HCT116 (cell line): ENCODE results near the gene PCDH9. TPM values are rescaled to one million over a fixed set of nuclear protein-coding genes. Genes with fewer than 3 reads are reported as not detected.

ENCODE experiments used
- ATAC-seq: fragments of 200-7000 bp; cut with Tn5 transposase; 2 replicates; pipeline ENCODE4 v1.9.1; 2020; ENCODE audit warnings: mild to moderate bottlenecking, moderate library complexity
- BruUV-seq: library from RNA; stranded (reverse); fragments of 400-500 nt; replicated peaks from 2 replicates; lab custom pipeline; 2021; lab: Mats Ljungman, UMichigan
- CTCF ChIA-PET: fragments of 300-600 bp; sonication (Branson Sonifier 250); formaldehyde crosslinking; loops from one replicate; lab custom pipeline; 2021; ENCODE audit warnings: antibody characterized with exemption; lab: Charles Lee
- POLR2A ChIA-PET: fragments of 300-600, 350-600 bp; sonication (Branson Sonifier 250); formaldehyde crosslinking; loops from one replicate; lab custom pipeline; 2021; ENCODE audit warnings: antibody characterized with exemption; lab: Charles Lee
- RAD21 ChIA-PET, 2 experiments: fragments of 300-600 bp; sonication (Branson Sonifier 250); formaldehyde crosslinking; loops; one replicate each; lab custom pipeline; 2023; ENCODE audit warnings: low total read pairs in 2 of 2; ENCODE audit not compliant: uncharacterized antibody in 2 of 2, unreplicated experiment in 2 of 2, low non-redundant PET in 1 of 2; lab: Charles Lee
- DNase-seq: peaks from one replicate; pipeline ENCODE4 v3.0.0-alpha.2; 2010; ENCODE audit warnings: low read depth, low spot score
- H2AFZ ChIP-seq: fragments of 200-600 bp; shearing (Covaris generic), sonication (generic); 2 replicates; pipeline ENCODE4 v1.6.1; 2017; ENCODE audit warnings: low read depth, mixed run types, mixed read lengths, antibody characterized with exemption, low read length; ENCODE audit not compliant: poor library complexity, severe bottlenecking
- H3K27ac ChIP-seq: 2 replicates; pipeline ENCODE4 v1.5.1; 2012; ENCODE audit warnings: low read depth, low read length
- H3K27me3 ChIP-seq: fragments of 200-600 bp; sonication (generic); 2 replicates; pipeline ENCODE4 v1.6.1; 2016; ENCODE audit warnings: mixed run types, low read length, mixed read lengths; ENCODE audit not compliant: insufficient read depth
- H3K36me3 ChIP-seq, 2 experiments: fragments of 200-500 bp in 1 of 2; fragments of 200-600 bp in 1 of 2; sonication (Bioruptor generic) in 1 of 2; sonication (generic) in 1 of 2; 2 replicates each; pipeline versions ENCODE4 v1.5.1 to v1.6.1; 2014 to 2016; ENCODE audit warnings: low read length in 2 of 2, inconsistent platforms in 1 of 2, mixed read lengths in 1 of 2, mixed run types in 1 of 2; ENCODE audit not compliant: insufficient read depth in 2 of 2, control insufficient read depth in 1 of 2
- H3K4me1 ChIP-seq, 2 experiments: fragments of 200-600 bp in 1 of 2; sonication (generic) in 1 of 2; 2 replicates each; pipeline versions ENCODE4 v1.5.1 to v1.6.1; 2012 to 2017; ENCODE audit warnings: low read length in 2 of 2, inconsistent platforms in 1 of 2, mild to moderate bottlenecking in 1 of 2, mixed read lengths in 1 of 2, mixed run types in 1 of 2, moderate library complexity in 1 of 2; ENCODE audit not compliant: insufficient read depth in 2 of 2, control insufficient read depth in 1 of 2
- H3K4me2 ChIP-seq: fragments of 200-600 bp; sonication (generic); 2 replicates; pipeline ENCODE4 v1.6.1; 2017; ENCODE audit warnings: mixed run types, low read length, mixed read lengths
- H3K4me3 ChIP-seq, 2 experiments: fragments of 200-600 bp in 1 of 2; sonication (generic) in 1 of 2; replicated peaks in 1 of 2; 2 replicates each; pipeline ENCODE4 v1.5.1; 2011 to 2016; ENCODE audit warnings: low read length in 2 of 2, control low read depth in 1 of 2, low read depth in 1 of 2, mild to moderate bottlenecking in 1 of 2, mixed read lengths in 1 of 2, mixed run types in 1 of 2
- H3K79me2 ChIP-seq: fragments of 200-600 bp; sonication (generic); 2 replicates; pipeline ENCODE4 v1.6.1; 2017; ENCODE audit warnings: mild to moderate bottlenecking, mixed run types, low read length, moderate library complexity, mixed read lengths; ENCODE audit not compliant: insufficient read depth
- H3K9ac ChIP-seq: fragments of 200-600 bp; sonication (generic); 2 replicates; pipeline ENCODE4 v1.6.1; 2016; ENCODE audit warnings: low read length, mixed read lengths
- H3K9me2 ChIP-seq: fragments of 200-600 bp; sonication (generic), shearing (Covaris generic); 2 replicates; pipeline ENCODE4 v1.6.1; 2017; ENCODE audit warnings: mixed run types, mild to moderate bottlenecking, moderate library complexity; ENCODE audit not compliant: insufficient read depth
- H3K9me3 ChIP-seq, 2 experiments: fragments of 200-500 bp in 1 of 2; fragments of 200-600 bp in 1 of 2; sonication (Bioruptor generic) in 1 of 2; sonication (generic) in 1 of 2; 2 replicates each; pipeline ENCODE4 v1.6.1; 2014 to 2017; ENCODE audit warnings: low read length in 2 of 2, mixed read lengths in 2 of 2, inconsistent platforms in 1 of 2, low read depth in 1 of 2, mild to moderate bottlenecking in 1 of 2, mixed run types in 1 of 2, moderate library complexity in 1 of 2; ENCODE audit not compliant: control insufficient read depth in 1 of 2, insufficient read depth in 1 of 2
- H4K20me1 ChIP-seq: fragments of 200-600 bp; sonication (generic), shearing (Covaris generic); 2 replicates; pipeline ENCODE4 v1.6.1; 2017; ENCODE audit warnings: mixed run types, mild to moderate bottlenecking, moderate library complexity; ENCODE audit not compliant: insufficient read depth
- CEBPB ChIP-seq: IDR thresholded peaks from 2 replicates; pipeline ENCODE4 v1.6.1; 2012; ENCODE audit warnings: low read depth
- CTCF ChIP-seq, 3 experiments: fragments of 200-600 bp in 1 of 3; sonication (generic) in 1 of 3; IDR thresholded peaks in 2 of 3; conservative IDR thresholded peaks in 1 of 3; 2 replicates each; pipeline ENCODE4 v1.5.1; 2012 to 2017; ENCODE audit warnings: low read depth in 2 of 3, low read length in 2 of 3, antibody characterized with exemption in 1 of 3, borderline replicate concordance in 1 of 3, control low read depth in 1 of 3, mild to moderate bottlenecking in 1 of 3, mixed read lengths in 1 of 3, mixed run types in 1 of 3, moderate library complexity in 1 of 3; ENCODE audit not compliant: insufficient read depth in 1 of 3
- EZH2 ChIP-seq: fragments of 200-600 bp; sonication (generic); IDR thresholded peaks from 2 replicates; pipeline ENCODE4 v1.6.1; 2017; ENCODE audit warnings: antibody characterized with exemption, mixed run types
- FOSL1 ChIP-seq: IDR thresholded peaks from 2 replicates; pipeline ENCODE4 v1.6.1; 2012; ENCODE audit warnings: low read depth
- JUND ChIP-seq: IDR thresholded peaks from 2 replicates; pipeline ENCODE4 v1.6.1; 2012
- SP1 ChIP-seq: IDR thresholded peaks from 2 replicates; pipeline ENCODE4 v1.6.1; 2012; ENCODE audit warnings: low read depth
- ZFX ChIP-seq: fragments of 450-650 bp; IDR thresholded peaks from 2 replicates; pipeline ENCODE4 v1.6.1; 2017
- intact Hi-C: fragments of 100-400 bp; cut with micrococcal nuclease; formaldehyde crosslinking; loops from 2 replicates; pipeline ENCODE4 v1.10.0; 2022
- total RNA-seq: library from RNA; stranded (reverse); gene quantifications from one replicate; pipeline ENCODE4 v1.2.1, GENCODE V29; 2021; ENCODE audit not compliant: unreplicated experiment

Gene PCDH9
- total RNA-seq, 1 experiment from 2014 or later = 0.02 TPM

GRCh38 chr13:66536746-66537145 lies 693.4 kb downstream of the PCDH9 start:
- ATAC-seq (no peak), DNase-seq (no peak)
- no peaks in the 10 kb centered on the region for H3K36me3 ChIP-seq
- H3K4me2 ChIP-seq = no peak overlapping the region
- H3K27me3 ChIP-seq = no peaks in the 10 kb centered on the region
- no peak overlapping the region for H3K9ac ChIP-seq
- no peaks in the 10 kb centered on the region for H3K9me2 ChIP-seq
- TF ChIP-seq ZFX (no peak), SP1 (no peak), CEBPB (no peak)
- CTCF ChIA-PET = no interaction called here
- H3K4me1 ChIP-seq = no peaks in the 10 kb centered on the region
- no peak overlapping the region for H3K27ac ChIP-seq
- POLR2A ChIA-PET = no interaction called here
- RAD21 ChIA-PET = no interaction called here
- intact Hi-C loops = no loop called here
- no TSS peak for BruUV-seq
- H2AFZ ChIP-seq = no peak overlapping the region
- no peaks in the 10 kb centered on the region for H3K79me2 ChIP-seq
- 0 out of 2 replicates have a peak, but pooled peaks cover 3% of the 10 kb centered on the region for H4K20me1 ChIP-seq
- H3K4me3 ChIP-seq = no peak overlapping the region
- no peaks in the 10 kb centered on the region for H3K9me3 ChIP-seq

- Histone ChIP-seq H3K4me1 (no peaks in the 10 kb centered on the region), H3K79me2 (no peaks in the 10 kb centered on the region), H3K9ac (no peak overlapping the region), H3K27me3 (no peaks in the 10 kb centered on the region), H3K9me2 (no peaks in the 10 kb centered on the region), H3K27ac (no peak overlapping the region), H3K9me3 (no peaks in the 10 kb centered on the region), H3K36me3 (no peaks in the 10 kb centered on the region), H3K4me3 (no peak overlapping the region), H4K20me1 (no peaks in the 10 kb centered on the region), H3K4me2 (no peak overlapping the region), H2AFZ (no peak overlapping the region)
- RAD21 ChIA-PET = no interaction called here
- intact Hi-C loops = no loop called here
- no peak for TF ChIP-seq CEBPB
- no peak for TF ChIP-seq EZH2
- TF ChIP-seq CTCF (IDR thresholded peaks at IDR 0.05 in 2 of 3, conservative IDR thresholded peaks at IDR 0.05 in 1 of 3; ENCODE audit: borderline replicate concordance in 1 of 3, insufficient read depth in 1 of 3, low read depth in 2 of 3, low read length in 2 of 3) = 0 out of 6 replicates have a peak, but pooled peaks of 1 of the 3 experiments have one; percentile 1
- TF ChIP-seq FOSL1 = no peak
- no peak for TF ChIP-seq JUND
- CTCF ChIA-PET = no interaction called here
- DNase-seq (no peak), ATAC-seq (no peak)
- POLR2A ChIA-PET = no interaction called here
- BruUV-seq = no TSS peak
Measured at GRCh38 chr13:66534561-66534960, 695.6 kb downstream of the PCDH9 start.
